Activated CD4-positive, alpha-beta T cell treated with anti-CD3 and anti-CD28 coated beads, Interleukin-2, amount 50 U/mL, for 4 hours (primary cell): Measurements from ENCODE around the gene C4orf50.
"Not testable (repeated sequence)": the region's sequence is repeated elsewhere in the genome, so short reads cannot be mapped to it uniquely, and the experiment has no call there.

Source experiments
- DNase-seq, 2 experiments: peaks; one replicate each; pipeline ENCODE4 v3.0.0-alpha.2; 2020

C4orf50 gene

DNA sequence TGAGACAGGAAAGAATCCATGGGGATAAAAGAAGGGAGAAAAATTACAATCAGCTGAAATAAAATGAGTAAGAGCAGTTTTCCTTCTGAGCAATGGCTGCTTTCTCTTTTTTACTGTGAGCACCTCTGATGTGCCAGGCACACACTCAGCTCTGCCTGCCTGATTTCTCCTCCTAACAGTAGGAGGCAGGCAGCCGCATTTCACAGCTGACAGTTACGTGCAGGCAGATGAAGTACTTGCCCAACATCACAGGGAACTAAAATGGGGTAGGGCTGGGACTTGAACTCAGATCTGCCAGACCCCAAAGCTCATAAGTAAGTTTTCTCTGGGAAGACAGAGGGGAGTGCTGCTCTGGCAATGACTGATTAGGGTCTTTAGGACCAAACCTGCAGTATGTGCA lies 54.6 kb downstream of the C4orf50 start:
- no peak for DNase-seq

- DNase-seq, result no peak
Measured at GRCh38 chr4:5962416-5962815, 55.8 kb downstream of the C4orf50 start.

GRCh38 chr4:5960252-5960880 lies 57.9 kb downstream of the C4orf50 start:
- no peak for DNase-seq

- no peak for DNase-seq
Measured at GRCh38 chr4:5959211-5959982, 58.8 kb downstream of the C4orf50 start.

DNA sequence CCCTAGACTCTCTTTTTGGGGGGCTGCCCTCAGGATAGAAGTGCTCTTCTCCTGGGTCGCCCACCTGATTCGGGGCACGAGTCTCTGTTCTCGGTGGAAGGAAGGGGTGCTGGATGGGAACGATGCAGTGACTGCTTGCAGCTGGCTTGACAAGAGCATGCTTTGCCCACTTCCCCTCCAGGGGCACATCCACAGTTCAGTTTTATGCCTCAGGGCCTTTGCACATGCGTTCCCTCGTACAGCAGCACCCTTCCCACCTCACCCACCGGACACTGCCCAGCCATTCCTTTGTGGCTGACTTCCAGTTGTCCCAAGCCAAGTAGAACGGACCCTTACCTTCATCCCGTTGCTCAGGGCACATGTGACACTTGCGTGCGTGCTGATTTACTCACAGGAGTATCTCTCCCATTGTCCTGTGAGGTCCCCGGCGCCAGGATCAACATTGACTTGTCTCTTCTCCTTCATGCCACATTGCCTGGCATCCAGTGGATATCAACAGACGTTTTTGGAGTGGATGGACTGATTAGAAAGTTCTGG lies 60.0 kb downstream of the C4orf50 start:
- no peak for DNase-seq

GRCh38 chr4:5957076-5957475 lies 61.2 kb downstream of the C4orf50 start:
- DNase-seq, result no peak

GRCh38 chr4:5956285-5957021 lies 61.8 kb downstream of the C4orf50 start:
- no peak for DNase-seq

GRCh38 chr4:5955856-5956255 lies 62.4 kb downstream of the C4orf50 start:
- no peak for DNase-seq

DNA sequence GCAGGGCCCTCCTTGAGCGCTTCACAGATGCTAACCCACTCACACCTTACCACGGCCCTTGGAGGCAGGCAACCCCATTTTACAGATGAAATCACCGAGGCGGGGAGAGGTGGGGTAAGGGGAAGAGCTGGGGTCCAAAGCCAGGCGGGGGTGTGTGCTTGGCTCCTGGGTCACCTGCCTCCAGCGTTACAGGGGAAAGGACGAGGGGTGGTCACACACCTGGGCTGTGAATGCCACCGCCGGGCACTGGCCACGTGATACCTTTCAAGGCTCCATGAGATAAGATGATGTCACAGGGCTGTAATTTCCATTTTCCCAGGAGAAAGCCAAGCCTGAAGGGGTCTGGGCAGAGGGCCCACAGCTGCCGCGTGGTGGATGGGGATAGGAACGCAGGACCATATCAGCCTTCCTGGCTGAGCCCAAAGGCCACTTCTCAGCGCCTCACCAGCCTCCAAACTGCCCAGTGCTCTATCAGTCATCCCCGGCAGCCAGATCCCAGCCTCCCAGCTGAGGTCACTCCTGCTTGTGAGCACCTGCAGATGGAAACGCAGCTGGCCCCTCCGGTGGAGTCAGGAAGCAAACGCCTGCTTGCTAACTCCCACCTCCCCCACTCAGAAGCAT lies 62.9 kb downstream of the C4orf50 start:
- no peak for DNase-seq

DNA sequence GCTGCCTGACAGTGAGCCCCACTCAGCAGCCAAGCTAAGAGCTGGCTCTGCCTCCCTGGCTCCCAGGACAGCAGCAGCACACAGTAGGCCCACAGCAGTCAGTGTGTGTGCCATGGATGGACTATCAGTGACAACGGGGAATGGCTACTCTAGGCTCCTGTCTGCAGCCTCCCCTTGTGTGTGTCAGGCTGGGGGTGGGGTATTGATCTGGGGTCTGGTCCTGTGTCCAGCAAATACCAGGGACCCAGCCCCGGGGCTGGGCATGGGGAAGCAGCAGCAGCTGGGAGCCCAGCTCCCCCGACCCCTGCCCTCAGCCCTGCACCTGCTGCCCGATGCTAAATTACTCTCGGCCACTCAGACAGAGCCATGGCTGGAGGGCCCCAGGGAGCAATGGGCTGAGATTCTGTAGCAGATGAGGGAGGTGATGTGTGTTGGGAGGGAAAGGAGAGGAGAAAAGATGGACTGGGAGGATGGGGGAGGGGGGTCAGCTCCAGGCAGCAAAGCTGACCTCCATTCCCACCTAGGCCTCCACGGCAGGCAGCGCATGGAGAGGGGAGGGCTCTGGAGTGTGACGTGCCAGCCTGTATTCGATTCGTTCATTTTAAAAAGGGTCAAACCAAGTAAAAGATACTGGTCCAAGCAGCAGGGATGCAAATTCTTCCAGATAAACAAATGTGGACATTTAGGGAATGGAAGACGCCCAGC lies 64.0 kb downstream of the C4orf50 start:
- no peak for DNase-seq

DNA sequence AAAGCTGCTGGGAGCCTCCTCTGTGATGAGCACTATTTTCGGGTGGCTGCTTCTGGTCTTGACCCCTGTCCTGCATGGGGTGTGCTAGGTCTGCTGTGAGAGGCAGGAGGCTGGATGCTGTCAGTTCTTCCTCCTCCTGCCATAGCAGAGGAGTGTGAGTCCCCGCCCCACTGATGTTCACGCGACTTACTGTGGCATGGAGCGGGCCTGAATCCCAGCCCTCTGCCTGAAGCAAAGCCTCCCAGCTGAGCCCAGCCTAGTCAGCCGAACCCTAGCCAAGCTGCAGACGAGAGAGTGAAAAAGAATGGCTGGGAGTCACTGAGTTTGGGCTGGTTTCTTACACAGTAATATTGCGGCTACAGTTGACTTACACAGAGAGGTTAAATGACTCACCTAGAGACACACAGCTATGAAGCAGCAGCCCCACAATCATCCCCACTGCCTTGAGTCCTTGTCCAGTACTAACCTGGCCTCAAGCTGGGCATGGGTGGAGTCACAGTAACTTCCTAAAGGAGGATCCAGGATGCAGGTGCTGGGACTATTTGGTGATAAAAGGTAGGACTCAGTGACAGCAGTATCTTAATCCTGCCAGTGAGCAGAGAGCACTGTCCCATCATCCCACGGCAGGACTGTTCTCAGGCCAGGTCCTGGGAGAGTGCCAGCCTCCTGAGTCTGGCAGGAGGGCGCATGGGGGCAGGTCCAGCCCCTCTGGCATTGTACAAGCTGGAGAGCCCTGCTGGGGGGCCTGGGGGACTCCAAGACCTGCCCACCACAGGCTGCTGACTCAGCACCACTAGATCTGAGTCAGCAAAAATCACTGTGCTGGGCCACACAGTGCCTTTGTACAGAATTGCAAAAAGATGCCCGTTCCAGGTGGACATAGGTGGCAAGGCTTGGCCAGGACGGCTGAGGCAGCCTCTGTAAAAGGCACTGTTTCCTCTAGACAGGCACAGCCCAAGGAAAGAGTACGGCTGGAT lies 65.0 kb downstream of the C4orf50 start:
- DNase-seq, result no peak

GRCh38 chr4:5952286-5952974 lies 65.8 kb downstream of the C4orf50 start:
- DNase-seq, result no peak

GRCh38 chr4:5946653-5947052 lies 71.6 kb downstream of the C4orf50 start:
- DNase-seq, result not testable (repeated sequence)

- DNase-seq, result no peak
Measured at GRCh38 chr4:5945936-5946335, 72.3 kb downstream of the C4orf50 start.

- no peak for DNase-seq
Measured at GRCh38 chr4:5945171-5945570, 73.1 kb downstream of the C4orf50 start.

DNA sequence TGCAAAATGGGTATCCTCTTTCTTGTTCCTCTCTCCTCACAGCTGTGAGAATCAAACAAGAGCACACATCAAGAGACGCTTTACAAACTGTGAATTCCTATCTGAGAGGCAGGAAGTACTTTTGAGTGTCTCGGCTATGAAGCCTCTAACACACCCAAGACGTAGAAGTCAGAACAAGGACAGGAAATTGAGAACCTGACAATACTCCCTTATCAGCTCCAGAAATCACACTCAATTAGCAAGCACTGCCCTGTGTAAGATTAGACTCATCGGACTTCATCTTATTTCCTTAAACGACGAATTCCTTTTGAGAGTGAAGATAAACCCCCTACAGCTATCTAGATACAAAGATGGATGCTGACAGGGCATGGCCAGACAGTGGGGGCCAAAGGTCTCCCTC lies 74.7 kb downstream of the C4orf50 start:
- DNase-seq, result no peak

DNA sequence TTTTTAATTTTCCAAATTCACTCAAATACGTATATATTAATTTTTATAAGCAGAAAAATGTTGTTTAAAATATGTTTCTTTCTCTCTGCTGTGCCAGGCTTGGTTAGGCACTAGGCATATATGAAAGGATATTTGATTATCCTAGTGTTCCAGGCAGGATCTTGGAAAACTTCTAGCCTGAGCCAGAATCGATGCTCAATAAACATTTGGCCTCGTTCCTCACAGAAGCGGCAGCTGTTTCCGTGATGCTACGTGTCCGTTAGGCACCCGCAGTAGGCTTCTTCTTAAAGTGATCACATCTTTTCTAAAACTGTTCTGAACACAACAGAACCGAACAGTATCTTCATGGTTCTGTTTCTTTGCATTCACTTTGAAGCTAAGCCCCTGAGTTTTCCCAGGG lies 75.3 kb downstream of the C4orf50 start:
- no peak for DNase-seq

- DNase-seq, result no peak
Measured at GRCh38 chr4:5941601-5942000, 76.6 kb downstream of the C4orf50 start.

DNA sequence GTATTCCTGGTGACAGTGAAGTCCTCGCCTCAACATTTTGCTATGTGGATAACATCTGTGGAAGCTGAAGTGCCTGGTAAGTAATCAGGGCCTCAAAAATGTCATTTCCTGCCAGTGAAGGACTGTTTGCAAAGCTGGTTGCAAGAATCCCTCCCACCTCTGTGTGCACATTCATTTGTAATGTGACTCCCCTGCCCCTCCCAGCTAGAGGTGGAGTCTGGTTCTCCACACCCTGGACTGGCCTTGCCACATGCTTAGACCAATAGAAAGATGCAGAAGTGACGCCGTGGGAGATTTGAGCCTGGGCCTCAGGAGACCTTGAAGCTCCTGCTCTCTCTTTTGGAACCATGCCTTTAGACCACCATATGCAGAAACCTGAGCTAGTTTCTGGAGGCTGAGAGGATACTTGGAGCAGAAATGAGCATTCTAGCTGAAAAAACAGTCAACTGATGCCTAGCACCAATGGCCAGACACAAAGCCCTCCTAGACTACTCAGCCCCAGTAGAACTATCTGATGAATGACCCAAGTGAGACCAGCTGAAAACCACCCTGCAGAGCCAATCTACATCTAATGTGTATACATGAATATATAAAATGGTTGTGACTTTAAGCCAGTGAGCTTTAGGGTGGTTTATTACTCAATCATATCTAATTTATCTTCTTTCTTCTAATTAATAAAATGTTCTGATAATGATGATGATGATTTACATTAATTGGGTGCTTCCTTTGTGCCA lies 77.6 kb downstream of the C4orf50 start:
- DNase-seq, result no peak
